Transverse colon (tissue), 4 donors: ENCODE results near the gene ACBD6. TPM values are rescaled to one million over a fixed set of nuclear protein-coding genes. Genes with fewer than 3 reads are reported as not detected.

ENCODE experiments used
- DNase-seq: peaks from one replicate; pipeline ENCODE4 v3.0.0-alpha.2; 2019
- H3K27ac ChIP-seq, 4 donors: fragments of 200-600 bp; sonication (generic); 2 replicates each; pipeline ENCODE4 v1.5.1; 2016 to 2018; ENCODE audit warnings: inconsistent platforms in 4 of 4
- H3K27me3 ChIP-seq: fragments of 200-600 bp; sonication (generic); 2 replicates; pipeline ENCODE4 v1.5.1; 2017; ENCODE audit warnings: inconsistent platforms
- H3K36me3 ChIP-seq, 4 donors: fragments of 200-600 bp; sonication (generic); 2 replicates each; pipeline ENCODE4 v1.5.1; 2017 to 2019; ENCODE audit warnings: inconsistent platforms in 4 of 4
- H3K4me1 ChIP-seq, 4 donors: fragments of 200-600 bp; sonication (generic); 2 replicates each; pipeline ENCODE4 v1.5.1; 2017 to 2020; ENCODE audit warnings: inconsistent platforms in 4 of 4
- H3K4me3 ChIP-seq, 4 donors: fragments of 200-600 bp; sonication (generic); 1 replicate in 1 of 4; 2 replicates in 3 of 4; pipeline versions ENCODE4 v1.5.1 to v1.6.1; 2017 to 2019; ENCODE audit warnings: inconsistent platforms in 4 of 4
- H3K9me3 ChIP-seq, 2 donors: fragments of 200-600 bp; sonication (generic); 2 replicates each; pipeline ENCODE4 v1.5.1; 2017 to 2019; ENCODE audit warnings: inconsistent platforms in 2 of 2
- CTCF ChIP-seq, 5 experiments: fragments of 200-600 bp in 3 of 5; fragments of 450-650 bp in 2 of 5; sonication (generic) in 3 of 5; IDR thresholded peaks; 1 replicate in 2 of 5; 2 replicates in 3 of 5; pipeline ENCODE4 v1.5.1; 2016 to 2017; ENCODE audit warnings: antibody characterized with exemption in 5 of 5, inconsistent platforms in 3 of 5, mild to moderate bottlenecking in 2 of 5, moderate library complexity in 1 of 5
- EP300 ChIP-seq: sonication (generic); formaldehyde crosslinking; IDR thresholded peaks from one replicate; pipeline ENCODE4 v1.6.1; 2017; ENCODE audit warnings: antibody characterized with exemption, low read depth
- POLR2A ChIP-seq: fragments of 450-650 bp; IDR thresholded peaks from one replicate; pipeline ENCODE4 v1.6.1; 2016; ENCODE audit warnings: antibody characterized with exemption, mild to moderate bottlenecking, moderate library complexity
- POLR2AphosphoS5 ChIP-seq, 3 donors: sonication (generic); formaldehyde crosslinking; IDR thresholded peaks; one replicate each; pipeline ENCODE4 v1.6.1; 2016; ENCODE audit warnings: antibody characterized with exemption in 3 of 3
- WGBS, 2 donors: methylation state at CpG; one replicate each; pipeline ENCODE4 v1.1.5; 2018; ENCODE audit warnings: low coverage in 1 of 2; 5-methylcytosine and 5-hydroxymethylcytosine counted together
- in situ Hi-C, 4 donors: fragments of 200-750 bp; cut with MboI; loops; one replicate each; pipeline versions ENCODE4 v1.15.0 to v1.15.1; 2017; ENCODE audit warnings: low sequenced_read_pairs in 3 of 4, low pct_ligation_motif_present in 1 of 4, low pct_unique_long_range_greater_than_20kb in 1 of 4
- intact Hi-C: fragments of 100-400 bp; cut with DNase I; formaldehyde crosslinking; loops from one replicate; pipeline ENCODE4 v1.15.1; 2023; ENCODE audit warnings: low total_unique reads
- total RNA-seq, 4 donors: library from RNA; depleted of rRNA; stranded (reverse); fragments of >200 nt; gene quantifications; one replicate each; pipeline ENCODE4 v1.1.0, GENCODE V29; 2016

The ACBD6 gene
- total RNA-seq, 4 donors from 2014 or later, result 9.7 to 48.4 (median 38.6) TPM

GRCh38 chr1:180530501-180530900 is 28.1 kb upstream of the ACBD6 start:
- WGBS, 2 donors, result 39 to 48% methylated on average over 4 to 5 of the region's 5 CpGs
- H3K4me3 ChIP-seq, result no peak overlapping the region
- TF ChIP-seq POLR2AphosphoS5 (IDR thresholded peaks at IDR 0.05), result no peak
- no peak for TF ChIP-seq CTCF (IDR thresholded peaks at IDR 0.05)
- TF ChIP-seq EP300, result no peak
- no peak for TF ChIP-seq POLR2A
- H3K36me3 ChIP-seq, result no peaks in the 10 kb centered on the region
- no peaks in the 10 kb centered on the region for H3K9me3 ChIP-seq
- H3K4me1 ChIP-seq, result peaks cover 0 to 3% (median 0%) of the 10 kb centered on the region in 4 donors
- peak; percentile 11 for DNase-seq
- intact Hi-C loops, result loop anchor here (5.0 kb wide), 1 partner anchor 332 kb away; no protein-coding TSS in a partner anchor
- in situ Hi-C loops, result loop anchor here in 1 of 4 donors (10.0 kb wide), 1 partner anchor 334 kb away; no protein-coding TSS in a partner anchor
- H3K27ac ChIP-seq, result no peak overlapping the region
- no peaks in the 10 kb centered on the region for H3K27me3 ChIP-seq

GRCh38 chr1:180528868-180529470 is 26.6 kb upstream of the ACBD6 start:
- no peaks in the 10 kb centered on the region for H3K36me3 ChIP-seq
- no peak overlapping the region for H3K27ac ChIP-seq
- no peak for DNase-seq
- H3K9me3 ChIP-seq, result no peaks in the 10 kb centered on the region
- H3K27me3 ChIP-seq, result no peaks in the 10 kb centered on the region
- H3K4me1 ChIP-seq, result peaks cover 0 to 3% (median 0%) of the 10 kb centered on the region in 4 donors
- TF ChIP-seq CTCF (IDR thresholded peaks at IDR 0.05) (no peak), POLR2A (no peak), POLR2AphosphoS5 (IDR thresholded peaks at IDR 0.05) (no peak), EP300 (no peak)
- no peak overlapping the region for H3K4me3 ChIP-seq
- in situ Hi-C loops, result no loop called here
- WGBS, 2 donors, result 85 to 87% methylated on average over 8 to 11 of the region's 11 CpGs
- intact Hi-C loops, result no loop called here

GRCh38 chr1:180527101-180527669 is 24.8 kb upstream of the ACBD6 start:
- H3K27ac ChIP-seq, result no peak overlapping the region
- no peaks in the 10 kb centered on the region for H3K27me3 ChIP-seq
- in situ Hi-C loops (no loop called here), intact Hi-C loops (no loop called here)
- 77 to 93% methylated on average over 4 to 5 of the region's 5 CpGs for WGBS, 2 donors
- H3K36me3 ChIP-seq, result no peaks in the 10 kb centered on the region
- no peak overlapping the region for H3K4me3 ChIP-seq
- TF ChIP-seq POLR2A, result no peak
- TF ChIP-seq CTCF (IDR thresholded peaks at IDR 0.05), result no peak
- no peak for TF ChIP-seq POLR2AphosphoS5 (IDR thresholded peaks at IDR 0.05)
- no peak for TF ChIP-seq EP300
- no peaks in the 10 kb centered on the region for H3K9me3 ChIP-seq
- DNase-seq, result no peak
- H3K4me1 ChIP-seq, result no peaks in the 10 kb centered on the region

GRCh38 chr1:180525715-180526039 is 23.3 kb upstream of the ACBD6 start:
- Histone ChIP-seq H3K27ac (no peak overlapping the region), H3K9me3 (no peaks in the 10 kb centered on the region), H3K36me3 (no peaks in the 10 kb centered on the region), H3K27me3 (no peaks in the 10 kb centered on the region), H3K4me1 (no peaks in the 10 kb centered on the region), H3K4me3 (no peak overlapping the region)
- 31 to 43% methylated on average over 2 of the region's 2 CpGs for WGBS, 2 donors
- in situ Hi-C loops, result no loop called here
- TF ChIP-seq EP300, result no peak
- TF ChIP-seq CTCF (IDR thresholded peaks at IDR 0.05), result no peak
- no peak for TF ChIP-seq POLR2A
- no peak for TF ChIP-seq POLR2AphosphoS5 (IDR thresholded peaks at IDR 0.05)
- DNase-seq, result no peak
- intact Hi-C loops, result no loop called here
